NCI-H774 (cell line): ENCODE data around the gene ARMC5.
A peak's percentile ranks its signal among the peaks of the same experiment; 100 is the strongest.
"Not testable (repeated sequence)": the region's sequence is repeated elsewhere in the genome, so short reads cannot be mapped to it uniquely, and the experiment has no call there.

Source experiments
- DNase-seq: peaks from one replicate; lab custom pipeline; 2025; lab: John Stamatoyannopoulos, UW

The ARMC5 gene

GRCh38 chr16:31435341-31436220 is 23.7 kb upstream of the ARMC5 start:
- no peak for DNase-seq

GRCh38 chr16:31436221-31437045 is 22.9 kb upstream of the ARMC5 start:
- DNase-seq, result no peak

GRCh38 chr16:31438414-31438813 is 20.9 kb upstream of the ARMC5 start:
- no peak for DNase-seq

GRCh38 chr16:31439023-31439422 is 20.3 kb upstream of the ARMC5 start:
- not testable (repeated sequence) for DNase-seq

GRCh38 chr16:31439519-31439918 is 19.8 kb upstream of the ARMC5 start:
- no peak for DNase-seq

GRCh38 chr16:31440516-31441184 is 18.7 kb upstream of the ARMC5 start:
- no peak for DNase-seq

- no peak for DNase-seq
These were observed 17.3 kb upstream of the ARMC5 start for GRCh38 chr16:31441956-31442355.

- DNase-seq, result not testable (repeated sequence)
These were observed 13.4 kb upstream of the ARMC5 start for GRCh38 chr16:31445931-31446330.

GRCh38 chr16:31451201-31451600 is 8.1 kb upstream of the ARMC5 start:
- no peak for DNase-seq

- DNase-seq, result no peak
These were observed 7.5 kb upstream of the ARMC5 start for GRCh38 chr16:31451681-31452351.

- no peak for DNase-seq
These were observed 6.6 kb upstream of the ARMC5 start for GRCh38 chr16:31452631-31453106.

GRCh38 chr16:31453255-31454204 is 5.8 kb upstream of the ARMC5 start:
- DNase-seq, result no peak

- no peak for DNase-seq
These were observed 3.5 kb upstream of the ARMC5 start for GRCh38 chr16:31455601-31456314.

- DNase-seq, result no peak
These were observed 2.3 kb upstream of the ARMC5 start for GRCh38 chr16:31456988-31457360.

GRCh38 chr16:31458073-31458843 is 1.0 kb upstream of the ARMC5 start:
- DNase-seq, result no peak

GRCh38 chr16:31459687-31460581 is 633 bp downstream of the ARMC5 start:
- peak; percentile 98 for DNase-seq

GRCh38 chr16:31460582-31461002 is 1.3 kb downstream of the ARMC5 start:
- DNase-seq, result no peak
